ENCODE measurements around the gene GRIN2A.

Gene GRIN2A

DNA sequence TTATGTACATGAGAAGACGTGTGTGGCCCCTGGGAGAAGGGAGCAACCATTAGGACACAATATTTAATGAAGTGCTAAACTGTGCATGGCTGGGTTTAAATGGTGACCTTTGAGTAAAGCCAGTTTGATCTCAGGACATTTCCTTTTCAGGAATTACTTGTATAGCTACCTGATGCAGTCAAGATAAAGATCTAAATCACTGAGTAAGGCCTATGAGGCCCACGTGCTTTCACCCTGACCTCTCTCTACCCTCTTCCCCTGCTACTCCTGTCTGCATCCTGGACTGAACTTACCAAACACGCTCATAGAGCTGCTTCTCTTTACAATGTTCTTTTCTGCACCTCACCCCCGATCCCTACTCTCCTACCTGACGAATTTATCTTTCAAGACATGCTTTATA, 98.9 kb downstream of the GRIN2A start:
- no peak for DNase-seq

DNA sequence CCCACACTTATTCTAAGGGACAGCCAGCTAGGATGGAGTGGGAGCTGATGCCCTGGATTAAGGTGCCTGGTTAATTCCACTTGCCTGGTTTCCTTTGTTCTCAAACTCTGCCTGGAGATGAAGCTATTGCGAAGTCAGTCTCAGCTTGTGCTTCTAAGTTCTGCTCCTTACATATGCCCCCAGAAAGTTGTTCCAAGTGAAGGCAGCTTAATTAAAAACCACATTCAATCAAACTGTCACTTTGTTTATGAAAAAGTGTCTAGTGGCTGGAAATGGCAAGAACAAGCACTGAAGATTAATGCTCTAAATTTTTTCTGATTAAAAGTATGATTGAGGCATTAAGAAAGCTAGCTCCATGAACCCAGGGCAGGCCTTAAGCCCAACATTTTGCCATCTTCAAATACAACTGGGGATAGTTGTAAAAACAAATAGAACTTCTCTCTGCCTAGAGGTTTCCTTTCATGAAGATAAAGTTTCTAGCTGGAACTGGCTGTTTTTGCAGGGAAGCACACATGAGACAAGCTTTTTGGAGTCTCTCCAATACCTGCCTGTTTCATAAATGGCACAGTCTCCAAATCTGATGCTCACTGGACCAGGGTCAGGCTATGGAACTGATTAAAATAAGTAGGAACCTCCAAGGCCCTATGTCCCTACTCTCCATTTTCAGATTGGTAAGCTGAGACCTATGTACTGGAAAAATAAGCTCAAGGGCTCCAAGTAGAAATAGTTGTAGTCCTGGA, 100.9 kb downstream of the GRIN2A start:
- no peak for DNase-seq

- no peak for DNase-seq
These were observed 102.0 kb downstream of the GRIN2A start for GRCh38 chr16:10080051-10080772.

GRCh38 chr16:10078541-10078949, 103.7 kb downstream of the GRIN2A start:
- no peak for DNase-seq

DNA sequence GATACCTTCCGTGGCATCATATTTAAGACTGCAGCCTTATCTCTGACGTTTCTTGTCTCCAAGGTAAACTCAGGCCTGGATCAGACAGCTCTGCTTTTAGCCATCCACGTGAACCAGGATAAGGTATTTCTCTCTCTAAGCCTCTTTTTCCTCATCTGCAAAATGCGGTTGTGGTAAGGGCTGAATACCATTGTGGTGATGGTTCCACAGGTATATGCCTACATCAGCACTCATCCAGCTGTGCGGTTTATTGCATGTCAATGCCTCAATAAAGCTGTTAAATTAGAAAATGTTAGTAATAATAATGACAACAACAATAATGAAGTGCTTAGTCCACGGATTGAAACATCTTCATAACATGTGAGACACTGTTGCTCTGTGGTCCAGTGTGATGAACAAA, 104.4 kb downstream of the GRIN2A start:
- DNase-seq = no peak

DNA sequence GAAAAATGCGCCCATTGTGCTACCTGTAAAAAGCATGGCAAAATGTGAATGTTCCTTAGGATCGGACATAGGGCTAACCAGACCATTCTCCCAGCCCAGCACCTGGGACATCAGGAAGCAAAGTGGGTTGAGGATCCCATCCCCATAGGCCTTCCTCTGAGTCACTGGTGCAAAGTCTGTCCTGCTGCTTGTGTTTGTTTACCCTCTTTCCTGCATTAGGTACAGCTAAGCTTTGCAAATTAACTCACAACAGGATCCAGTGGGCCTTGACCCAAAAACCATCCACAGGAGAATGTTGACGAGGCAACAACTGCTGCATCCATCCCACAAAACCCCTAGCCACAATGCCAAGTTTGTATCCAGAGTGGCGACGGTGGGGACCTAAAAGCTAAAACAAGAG, 106.2 kb downstream of the GRIN2A start:
- no peak for DNase-seq

GRCh38 chr16:10070591-10070990, 111.6 kb downstream of the GRIN2A start:
- DNase-seq = no peak

DNA sequence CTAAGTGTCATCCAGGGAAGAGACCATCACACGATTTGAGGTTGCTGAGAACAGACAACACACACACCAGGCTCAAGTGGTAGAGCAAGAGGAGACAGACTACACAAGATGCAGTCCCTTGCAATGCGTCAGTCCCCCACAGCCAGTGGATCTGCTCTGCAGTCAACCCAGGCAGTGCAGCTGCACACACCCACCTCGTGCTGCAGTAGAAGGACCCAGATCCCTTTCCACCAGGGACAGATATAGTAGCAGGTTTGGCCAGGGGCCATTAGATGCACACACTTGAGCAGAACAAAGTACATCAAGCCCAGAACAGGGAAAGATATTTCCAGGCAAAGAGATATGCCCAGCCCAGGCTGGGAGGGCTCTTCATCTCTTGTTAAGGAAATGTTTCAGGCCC, 112.9 kb downstream of the GRIN2A start:
- DNase-seq = no peak

DNA sequence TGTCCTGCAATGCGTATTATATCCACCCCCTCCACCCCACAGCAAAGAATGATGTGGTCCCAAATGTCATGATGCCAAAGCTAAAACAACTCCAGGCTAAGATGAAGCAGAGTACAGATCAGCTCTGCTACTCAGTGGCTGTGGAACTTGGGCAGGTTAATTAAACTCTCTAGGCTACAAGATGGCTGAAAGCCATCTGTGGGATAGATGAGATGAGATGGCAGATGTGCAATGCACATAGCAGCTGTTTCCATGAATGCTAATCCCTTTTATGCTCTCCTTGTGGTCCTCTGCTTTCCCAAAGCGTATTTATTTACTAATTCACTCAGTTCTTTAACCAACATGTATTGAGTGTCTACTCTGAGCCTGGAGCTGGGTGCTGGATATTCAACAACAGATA, 114.4 kb downstream of the GRIN2A start:
- no peak for DNase-seq

DNA sequence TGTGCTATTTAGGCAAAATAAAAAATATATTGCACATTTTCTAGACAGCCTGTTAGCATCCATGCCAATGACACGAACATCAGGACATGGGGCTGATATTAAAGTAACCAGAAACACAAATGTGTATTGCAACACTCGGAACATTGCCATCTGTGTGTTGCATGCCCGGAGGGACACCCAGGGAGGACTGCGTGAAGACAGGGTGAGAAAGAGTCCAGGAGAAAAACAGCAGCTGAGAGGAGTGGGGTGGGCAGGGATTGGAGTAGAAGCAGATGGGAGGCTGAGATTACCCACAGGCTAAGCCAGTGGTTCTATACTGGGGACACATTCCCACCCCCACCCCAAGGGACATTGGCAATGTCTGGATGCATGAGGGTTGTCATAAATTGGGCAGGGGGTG, 114.8 kb downstream of the GRIN2A start:
- DNase-seq = no peak

GRCh38 chr16:10065019-10065418, 117.2 kb downstream of the GRIN2A start:
- no peak for DNase-seq

DNA sequence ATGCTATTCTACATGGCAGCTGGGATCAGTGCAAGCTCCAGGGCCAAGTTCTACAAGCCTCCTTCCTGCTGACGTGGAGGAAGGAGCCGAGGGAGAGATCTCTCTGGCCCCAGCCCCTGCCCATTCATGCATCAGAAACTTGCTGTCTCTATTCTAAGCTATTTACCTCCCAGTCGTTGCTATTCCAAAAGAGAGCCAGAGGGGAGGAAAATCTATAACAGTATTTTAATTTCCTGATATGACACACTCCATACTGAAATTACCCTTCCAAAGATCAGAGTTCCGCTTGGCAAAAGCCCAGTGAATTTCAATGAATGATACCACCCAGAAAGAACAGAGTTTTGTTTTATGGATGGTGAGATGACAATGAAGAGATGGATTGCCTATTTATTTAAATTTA, 133.4 kb downstream of the GRIN2A start:
- DNase-seq = no peak

- DNase-seq = no peak
These were observed 136.3 kb downstream of the GRIN2A start for GRCh38 chr16:10045947-10046346.

GRCh38 chr16:10045291-10045775, 136.9 kb downstream of the GRIN2A start:
- no peak for DNase-seq

DNA sequence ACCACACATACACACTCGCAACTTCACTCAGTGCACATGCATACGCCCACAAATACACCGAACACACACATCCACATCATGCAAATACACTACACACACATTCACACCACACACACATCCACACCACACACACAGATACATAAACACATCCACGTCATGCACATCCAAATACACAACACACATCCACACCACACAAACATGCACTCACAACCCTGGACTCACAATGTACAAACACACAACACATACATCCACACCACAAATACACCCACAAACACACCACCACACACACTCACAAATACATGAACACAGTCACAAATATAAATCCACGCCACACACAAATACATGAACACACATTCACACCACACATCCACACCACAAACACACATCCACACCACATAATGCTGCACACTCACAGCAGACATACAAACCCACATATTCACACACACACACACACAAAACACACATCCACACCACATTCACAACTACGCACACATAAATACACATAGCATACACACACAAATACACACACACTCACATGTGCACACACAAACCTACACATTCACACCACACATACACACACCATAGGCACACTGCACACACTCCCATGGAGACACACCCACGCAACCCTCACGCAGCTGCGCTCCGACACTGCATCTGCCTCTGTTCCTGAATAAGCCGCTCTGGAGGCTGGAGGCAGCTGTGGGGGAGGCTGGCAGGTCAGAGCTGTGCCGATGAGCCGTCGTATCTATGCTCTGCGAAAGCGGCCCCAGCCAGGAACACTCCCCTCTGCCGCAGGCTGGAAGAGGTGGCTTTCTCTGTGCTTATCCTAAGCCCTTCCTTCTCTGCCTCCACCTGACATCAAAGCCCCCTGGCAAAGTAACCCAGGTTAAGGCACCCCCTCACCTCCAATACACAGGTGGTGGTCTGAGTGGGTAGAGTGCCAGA, 141.8 kb downstream of the GRIN2A start:
- no peak for DNase-seq

GRCh38 chr16:10039220-10040096, 142.8 kb downstream of the GRIN2A start:
- DNase-seq = no peak

DNA sequence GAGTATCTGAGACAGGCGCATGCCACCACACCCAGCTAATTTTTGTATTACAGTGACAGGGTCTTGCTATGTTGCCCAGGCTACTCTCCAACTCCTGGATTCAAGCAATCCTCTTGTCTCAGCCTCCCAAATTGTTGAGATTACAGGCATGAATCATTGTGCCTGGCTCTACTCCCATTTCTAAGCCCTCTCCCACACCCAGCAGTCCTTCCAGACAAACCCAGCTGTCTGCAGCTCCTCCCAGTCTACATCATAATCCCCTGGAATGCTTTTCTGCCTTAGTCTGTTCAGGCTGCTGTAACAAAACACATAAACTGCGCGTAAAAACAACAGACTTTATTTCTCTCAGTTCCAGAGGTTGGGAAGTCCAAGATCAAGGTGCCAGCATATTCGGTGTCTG, 144.5 kb downstream of the GRIN2A start:
- no peak for DNase-seq

GRCh38 chr16:10036956-10037355, 145.3 kb downstream of the GRIN2A start:
- DNase-seq = no peak

GRCh38 chr16:10033556-10033955, 148.7 kb downstream of the GRIN2A start:
- no peak for DNase-seq

- no peak for DNase-seq
These were observed 150.3 kb downstream of the GRIN2A start for GRCh38 chr16:10031955-10032354.

DNA sequence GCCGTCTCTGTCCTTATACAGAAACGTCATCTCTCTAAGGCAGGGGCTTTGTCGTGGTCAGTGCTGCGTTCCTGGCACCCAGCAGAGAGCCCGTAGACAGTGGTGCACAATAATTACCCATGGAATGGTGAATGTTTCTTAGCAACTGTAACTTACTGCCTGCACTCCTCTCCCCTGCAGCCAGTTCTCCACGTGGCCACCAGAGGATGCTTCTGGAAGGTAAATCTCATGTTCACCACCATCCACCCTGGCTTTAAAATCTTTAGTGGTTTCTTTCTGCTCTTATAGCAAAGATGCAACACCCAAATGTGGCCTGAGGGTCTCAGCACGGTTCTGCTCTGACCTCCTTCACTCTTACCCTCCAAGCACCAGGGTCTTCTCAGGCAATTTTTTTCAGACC, 150.8 kb downstream of the GRIN2A start:
- no peak for DNase-seq

DNA sequence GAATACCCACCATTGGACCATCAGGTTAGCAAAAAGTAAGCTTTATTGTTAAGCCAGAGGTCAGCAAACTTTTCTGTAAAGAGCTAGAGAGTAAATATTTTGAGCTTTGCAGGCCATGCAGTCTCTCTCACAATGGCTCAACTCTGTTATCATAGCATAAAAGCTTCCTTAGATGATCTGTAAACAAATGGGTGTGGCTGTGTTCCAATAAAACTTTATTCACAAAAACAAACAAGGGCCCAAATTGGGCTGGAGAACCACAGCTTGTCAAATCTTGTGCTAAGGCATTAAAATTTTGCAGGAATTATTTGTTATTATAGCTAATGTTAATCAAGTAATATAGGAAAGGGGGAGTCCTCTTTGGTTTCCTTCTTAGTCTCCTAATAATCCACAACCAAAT, 153.6 kb downstream of the GRIN2A start:
- no peak for DNase-seq

All from NCI-H526 (cell line).